Mucosa of rectum (tissue), 2 donors: ENCODE data around the gene CERS6.
A peak's percentile ranks its signal among the peaks of the same experiment; 100 is the strongest.

ENCODE experiments used
- H3K27ac ChIP-seq, 2 donors: one replicate each; pipeline ENCODE4 v1.7.0; 2013; ENCODE audit warnings: inconsistent platforms in 2 of 2, low read depth in 2 of 2, low read length in 2 of 2
- H3K27me3 ChIP-seq, 2 donors: one replicate each; pipeline ENCODE4 v1.7.0; 2013; ENCODE audit warnings: low read length in 2 of 2; ENCODE audit not compliant: control insufficient read depth in 2 of 2, insufficient read depth in 2 of 2
- H3K36me3 ChIP-seq, 2 donors: one replicate each; pipeline ENCODE4 v1.7.0; 2013; ENCODE audit warnings: low read length in 2 of 2; ENCODE audit not compliant: control insufficient read depth in 2 of 2, insufficient read depth in 2 of 2
- H3K4me1 ChIP-seq, 2 donors: one replicate each; pipeline ENCODE4 v1.7.0; 2013; ENCODE audit warnings: low read length in 2 of 2, mild to moderate bottlenecking in 1 of 2; ENCODE audit not compliant: control insufficient read depth in 2 of 2, insufficient read depth in 2 of 2
- H3K4me3 ChIP-seq, 2 donors: one replicate each; pipeline ENCODE4 v1.7.0; 2013; ENCODE audit warnings: low read length in 2 of 2
- H3K9ac ChIP-seq, 2 donors: one replicate each; pipeline ENCODE4 v1.7.0; 2013; ENCODE audit warnings: low read length in 2 of 2, low read depth in 1 of 2, mild to moderate bottlenecking in 1 of 2
- H3K9me3 ChIP-seq, 2 donors: one replicate each; pipeline ENCODE4 v1.7.0; 2013; ENCODE audit warnings: low read length in 2 of 2; ENCODE audit not compliant: control insufficient read depth in 2 of 2
- donor health status: healthy.
- donor health status: Normal muscosa, but diverticular disease.

CERS6 gene

GRCh38 chr2:168700615-168701245 lies 244.7 kb downstream of the CERS6 start:
- H3K9ac ChIP-seq, result no peak overlapping the region
- H3K4me3 ChIP-seq, result peak overlapping the region in 1 of 2 donors; percentile 11
- peaks cover 37 to 65% of the 10 kb centered on the region in 2 donors for H3K4me1 ChIP-seq
- no peaks in the 10 kb centered on the region for H3K27me3 ChIP-seq
- H3K9me3 ChIP-seq, result no peaks in the 10 kb centered on the region
- peak overlapping the region; percentile 66 to 69 for H3K27ac ChIP-seq
- H3K36me3 ChIP-seq, result no peaks in the 10 kb centered on the region

- Histone ChIP-seq H3K9ac (no peak overlapping the region), H3K4me1 (peaks cover 32 to 71% of the 10 kb centered on the region in 2 donors), H3K27me3 (no peaks in the 10 kb centered on the region)
These were observed 246.5 kb downstream of the CERS6 start for GRCh38 chr2:168702579-168702978.

GRCh38 chr2:168703926-168704325 lies 247.9 kb downstream of the CERS6 start:
- peaks cover 26 to 60% of the 10 kb centered on the region in 2 donors for H3K4me1 ChIP-seq
- H3K27me3 ChIP-seq, result no peaks in the 10 kb centered on the region
- H3K4me3 ChIP-seq, result no peak overlapping the region
- no peaks in the 10 kb centered on the region for H3K36me3 ChIP-seq
- H3K9ac ChIP-seq, result no peak overlapping the region
- no peaks in the 10 kb centered on the region for H3K9me3 ChIP-seq
- peak overlapping the region in 1 of 2 donors; percentile 49 for H3K27ac ChIP-seq

More at GRCh38 chr2:168702579-168702978, 246.5 kb downstream of the CERS6 start:
- H3K9me3 ChIP-seq, result no peaks in the 10 kb centered on the region
- no peak overlapping the region for H3K4me3 ChIP-seq
- H3K36me3 ChIP-seq, result no peaks in the 10 kb centered on the region
- H3K27ac ChIP-seq, result no peak overlapping the region

- H3K9me3 ChIP-seq, result no peaks in the 10 kb centered on the region
- peaks cover 17 to 44% of the 10 kb centered on the region in 2 donors for H3K4me1 ChIP-seq
These were observed 249.7 kb downstream of the CERS6 start for GRCh38 chr2:168705534-168706470.

GRCh38 chr2:168706806-168707205 lies 250.7 kb downstream of the CERS6 start:
- Histone ChIP-seq H3K4me3 (no peak overlapping the region), H3K9ac (no peak overlapping the region), H3K4me1 (peaks cover 12 to 37% of the 10 kb centered on the region in 2 donors), H3K36me3 (no peaks in the 10 kb centered on the region), H3K27me3 (no peaks in the 10 kb centered on the region), H3K27ac (no peak overlapping the region), H3K9me3 (no peaks in the 10 kb centered on the region)

More at GRCh38 chr2:168705534-168706470, 249.7 kb downstream of the CERS6 start:
- Histone ChIP-seq H3K36me3 (no peaks in the 10 kb centered on the region), H3K4me3 (no peak overlapping the region), H3K27ac (peak overlapping the region; percentile 13 to 25), H3K9ac (no peak overlapping the region), H3K27me3 (no peaks in the 10 kb centered on the region)

GRCh38 chr2:168708080-168708479 lies 252.0 kb downstream of the CERS6 start:
- no peak overlapping the region for H3K9ac ChIP-seq
- no peak overlapping the region for H3K27ac ChIP-seq
- no peaks in the 10 kb centered on the region for H3K9me3 ChIP-seq
- no peak overlapping the region for H3K4me3 ChIP-seq
- no peaks in the 10 kb centered on the region for H3K36me3 ChIP-seq
- H3K27me3 ChIP-seq, result no peaks in the 10 kb centered on the region
- H3K4me1 ChIP-seq, result peaks cover 12 to 37% of the 10 kb centered on the region in 2 donors

- Histone ChIP-seq H3K9me3 (no peaks in the 10 kb centered on the region), H3K36me3 (no peaks in the 10 kb centered on the region), H3K27ac (no peak overlapping the region), H3K27me3 (no peaks in the 10 kb centered on the region), H3K4me1 (peaks cover 0 to 11% of the 10 kb centered on the region in 2 donors), H3K9ac (no peak overlapping the region), H3K4me3 (no peak overlapping the region)
These were observed 254.8 kb downstream of the CERS6 start for GRCh38 chr2:168710754-168711467.

- Histone ChIP-seq H3K4me3 (no peak overlapping the region), H3K9ac (no peak overlapping the region), H3K27me3 (no peaks in the 10 kb centered on the region), H3K36me3 (no peaks in the 10 kb centered on the region), H3K4me1 (peaks cover 0 to 3% of the 10 kb centered on the region in 2 donors), H3K9me3 (no peaks in the 10 kb centered on the region), H3K27ac (no peak overlapping the region)
These were observed 256.0 kb downstream of the CERS6 start for GRCh38 chr2:168712053-168712452.

- Histone ChIP-seq H3K36me3 (peaks cover 2% of the 10 kb centered on the region in 2 donors), H3K27me3 (no peaks in the 10 kb centered on the region), H3K4me1 (no peaks in the 10 kb centered on the region), H3K4me3 (no peak overlapping the region), H3K9me3 (no peaks in the 10 kb centered on the region), H3K9ac (no peak overlapping the region), H3K27ac (no peak overlapping the region)
These were observed 257.3 kb downstream of the CERS6 start for GRCh38 chr2:168713325-168713724.
